Suppressor macrophage treated with lipopolysaccharide for 4 hours (primary cell): Measurements from ENCODE around the gene MPND.

Experiments
- DNase-seq: peaks from one replicate; pipeline ENCODE4 v3.0.0-alpha.2; 2020

The MPND gene

GRCh38 chr19:4385291-4386040 is 42.1 kb downstream of the MPND start:
- DNase-seq, result no peak

DNA sequence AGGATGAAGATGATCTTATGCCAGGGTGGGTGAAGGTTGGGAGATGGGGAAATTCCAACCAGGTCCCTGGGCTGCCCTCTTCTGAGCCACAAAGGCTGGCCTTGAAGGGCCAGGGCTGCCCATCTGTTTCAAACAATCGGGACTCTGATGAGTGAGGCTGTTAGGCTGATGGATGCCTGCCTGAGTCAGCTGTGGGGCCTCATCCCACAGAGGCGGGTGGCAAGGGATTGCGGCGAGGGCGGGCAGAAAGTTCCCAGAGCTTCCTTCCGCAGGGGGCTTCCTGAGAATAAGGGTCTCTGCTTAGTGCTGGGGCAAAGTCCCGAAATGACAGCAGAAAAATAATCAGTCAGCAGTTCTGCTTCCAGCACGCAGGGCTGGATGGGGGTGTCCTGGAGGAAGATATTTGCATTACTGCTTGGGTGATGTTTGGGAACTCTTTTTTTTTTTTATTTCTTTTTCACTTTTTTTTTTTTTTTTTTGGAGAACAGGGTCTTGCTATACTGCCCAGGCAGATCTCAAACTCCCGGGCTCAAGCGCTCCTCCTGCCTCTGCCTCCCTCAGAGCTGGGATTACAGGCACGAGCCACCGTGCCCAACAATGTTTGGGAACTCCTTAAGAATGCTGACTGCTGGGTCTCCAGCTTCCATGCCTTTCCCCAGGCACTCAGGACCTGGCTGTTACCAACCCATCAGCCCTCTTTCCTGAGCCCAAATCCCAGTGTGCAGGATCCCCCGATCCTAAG is 42.9 kb downstream of the MPND start:
- DNase-seq, result peak; percentile 13

DNA sequence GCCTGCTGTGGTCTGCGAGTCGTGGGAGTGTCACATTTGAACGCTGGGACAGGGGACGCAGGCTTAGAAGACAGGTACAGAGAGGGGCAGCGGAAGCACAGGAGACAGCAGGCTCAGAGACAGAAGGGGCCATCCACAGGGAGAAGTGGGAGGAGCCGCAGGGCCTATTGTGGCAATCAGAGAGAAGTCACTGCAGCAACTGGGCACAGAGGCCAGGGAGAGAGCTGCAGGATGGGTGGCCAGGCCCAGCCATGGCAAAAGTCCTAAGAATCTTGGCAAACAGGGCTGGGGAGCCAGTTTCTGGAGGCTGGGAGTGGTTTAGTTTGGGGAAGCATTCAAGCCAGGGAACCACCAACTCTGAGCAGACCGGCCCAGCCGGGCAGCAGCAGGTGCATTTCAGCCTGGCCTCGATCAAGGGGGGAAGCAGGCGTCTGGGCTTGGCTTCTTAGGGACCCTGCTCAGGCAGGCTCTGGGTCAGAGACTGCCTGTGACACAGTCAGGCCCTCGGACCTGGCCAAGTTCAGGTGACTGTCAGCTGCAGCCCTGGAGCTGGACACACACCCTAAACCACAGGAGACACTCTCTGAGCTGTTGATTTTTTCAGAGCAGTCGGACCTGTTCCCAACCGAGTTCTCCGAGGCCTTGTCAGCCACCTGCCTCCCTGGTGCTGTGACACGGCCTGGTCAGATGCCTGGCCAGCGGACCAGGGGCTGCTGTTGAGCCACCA is 45.1 kb downstream of the MPND start:
- DNase-seq, result no peak

GRCh38 chr19:4389064-4389375 is 45.7 kb downstream of the MPND start:
- DNase-seq, result no peak

DNA sequence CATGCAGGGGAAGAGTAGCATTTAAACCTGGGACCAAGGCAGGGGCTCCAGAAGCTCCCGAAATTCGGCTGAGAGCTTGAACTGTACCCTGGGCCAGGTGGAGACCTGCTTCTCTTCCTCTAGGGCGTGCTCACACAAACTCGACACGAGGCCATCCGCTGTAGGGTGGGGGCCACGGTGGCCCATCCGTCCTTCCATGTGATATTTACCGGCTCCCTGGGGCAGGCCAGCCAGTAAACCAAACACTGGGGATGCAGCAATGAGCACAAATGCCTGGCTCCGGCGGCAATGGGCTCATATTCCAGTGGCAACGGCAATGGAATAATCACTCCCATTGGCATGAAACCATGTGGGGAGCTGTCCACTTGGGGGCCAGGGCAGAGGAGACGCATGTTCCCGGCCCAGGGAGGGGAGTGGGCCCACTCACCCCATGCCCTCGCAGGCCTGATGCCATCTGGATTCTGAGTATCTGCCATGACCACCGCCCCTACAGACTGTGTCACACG is 46.2 kb downstream of the MPND start:
- DNase-seq, result no peak

GRCh38 chr19:4390017-4390566 is 46.7 kb downstream of the MPND start:
- peak; percentile 39 for DNase-seq

GRCh38 chr19:4390567-4391305 is 47.4 kb downstream of the MPND start:
- no peak for DNase-seq

DNA sequence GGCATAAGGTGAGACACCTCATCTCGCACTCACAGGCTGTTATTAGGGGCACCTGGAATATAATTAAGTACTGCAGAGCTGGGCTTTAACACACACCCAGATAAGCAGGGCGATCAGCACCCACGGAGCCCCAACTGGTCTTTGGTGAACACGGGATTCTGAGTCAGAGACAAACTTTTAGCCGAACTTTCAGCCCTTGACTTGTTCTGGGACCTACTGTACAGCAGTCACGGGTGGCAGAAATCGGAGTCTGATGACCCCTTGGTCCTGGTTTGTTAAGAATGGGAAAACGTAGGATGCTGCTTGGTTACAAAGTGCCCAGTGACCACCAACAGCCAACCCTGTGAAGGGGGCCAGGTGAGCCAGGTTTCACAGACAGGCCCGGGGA is 47.9 kb downstream of the MPND start:
- DNase-seq, result no peak

DNA sequence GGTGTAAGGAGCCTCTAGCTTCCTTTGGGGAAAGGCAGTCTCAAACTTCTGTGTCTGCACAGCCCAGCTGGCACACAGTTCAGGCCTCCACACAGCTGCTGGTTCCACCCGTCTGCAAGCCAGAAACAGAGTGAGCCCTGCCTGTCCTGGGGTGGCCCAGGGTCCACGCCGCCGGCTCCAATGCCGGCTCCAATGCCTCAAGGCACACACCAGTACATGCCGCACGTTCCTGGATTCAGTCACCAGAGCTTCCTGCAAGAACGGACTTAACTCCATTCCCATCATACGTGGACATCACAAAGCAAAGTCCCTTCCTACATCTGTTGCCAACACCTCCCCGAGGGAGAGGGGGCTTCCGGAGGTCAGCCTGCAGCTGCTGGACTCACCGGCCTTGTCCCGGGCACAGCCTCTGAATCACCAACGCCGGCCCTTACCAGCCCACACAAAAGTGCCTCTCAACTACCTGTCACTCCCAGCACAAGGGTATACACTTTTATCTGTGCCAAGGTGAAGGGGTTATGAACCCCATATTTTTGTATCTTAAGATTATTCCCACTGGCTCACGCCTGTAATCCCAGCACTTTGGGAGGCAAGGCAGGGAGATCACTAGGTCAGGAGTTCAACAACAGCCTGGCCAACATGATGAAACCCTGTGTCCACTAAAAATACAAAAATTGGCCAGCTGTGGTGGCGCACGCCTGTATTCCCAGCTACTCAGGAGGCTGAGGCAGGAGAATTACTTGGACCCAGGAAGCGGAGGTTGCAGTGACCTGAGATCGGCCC is 48.5 kb downstream of the MPND start:
- DNase-seq, result no peak

GRCh38 chr19:4393947-4394590 is 50.7 kb downstream of the MPND start:
- DNase-seq, result no peak

GRCh38 chr19:4396949-4397783 is 53.8 kb downstream of the MPND start:
- DNase-seq, result no peak

DNA sequence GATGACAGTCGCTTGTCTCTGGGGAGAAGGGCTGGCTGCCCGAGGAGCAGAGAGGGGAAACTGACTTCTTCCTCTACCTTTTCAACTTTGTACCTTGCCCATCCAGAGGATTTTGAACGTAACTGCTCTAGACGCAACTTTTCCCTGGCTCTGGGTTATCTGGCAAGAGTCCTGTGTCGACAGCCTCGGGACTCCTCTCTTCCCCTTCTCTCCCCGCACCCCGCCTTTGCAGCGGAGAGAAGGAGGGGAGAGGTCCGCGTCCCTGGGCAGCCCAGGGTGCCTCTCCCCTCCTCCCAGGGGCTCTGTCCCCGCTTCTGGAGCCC is 56.4 kb downstream of the MPND start:
- DNase-seq, result peak; percentile 37

GRCh38 chr19:4400135-4400936 is 57.0 kb downstream of the MPND start, which contains the start of gene SH3GL1:
TSS of gene SH3GL1 (minus strand) at chr19:4400547. CDS start at chr19:4400368, 179 bp downstream.
- peak; percentile 95 for DNase-seq

- no peak for DNase-seq
Observed at GRCh38 chr19:4401769-4402170, 58.4 kb downstream of the MPND start.

- peak; percentile 100 for DNase-seq
Observed at GRCh38 chr19:4402171-4403004, 59.0 kb downstream of the MPND start, which contains the start of gene CHAF1A. TSS of gene CHAF1A (plus strand) at chr19:4402640. CDS start at chr19:4402763, 123 bp downstream.

GRCh38 chr19:4403005-4403761 is 59.8 kb downstream of the MPND start:
- DNase-seq, result no peak

DNA sequence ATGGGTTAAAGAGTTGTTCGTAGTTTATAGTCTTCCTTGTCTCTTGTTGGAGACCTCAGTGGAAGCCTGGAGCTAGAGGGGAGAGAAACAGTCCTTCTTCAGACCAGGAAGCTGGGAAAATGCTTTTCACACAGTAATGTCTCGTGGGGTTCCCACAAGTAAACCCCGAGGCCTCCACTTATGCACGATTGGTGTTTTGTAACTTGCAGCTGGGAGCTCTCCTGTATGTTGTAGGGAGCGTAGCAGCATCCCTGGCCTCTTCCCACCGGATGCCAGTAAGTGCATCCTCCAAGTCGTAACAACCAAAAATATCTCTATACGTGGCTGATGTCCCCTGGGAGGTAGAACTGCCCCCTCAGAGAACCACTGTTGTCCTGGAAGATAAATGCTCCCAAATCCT is 62.6 kb downstream of the MPND start:
- DNase-seq, result no peak

DNA sequence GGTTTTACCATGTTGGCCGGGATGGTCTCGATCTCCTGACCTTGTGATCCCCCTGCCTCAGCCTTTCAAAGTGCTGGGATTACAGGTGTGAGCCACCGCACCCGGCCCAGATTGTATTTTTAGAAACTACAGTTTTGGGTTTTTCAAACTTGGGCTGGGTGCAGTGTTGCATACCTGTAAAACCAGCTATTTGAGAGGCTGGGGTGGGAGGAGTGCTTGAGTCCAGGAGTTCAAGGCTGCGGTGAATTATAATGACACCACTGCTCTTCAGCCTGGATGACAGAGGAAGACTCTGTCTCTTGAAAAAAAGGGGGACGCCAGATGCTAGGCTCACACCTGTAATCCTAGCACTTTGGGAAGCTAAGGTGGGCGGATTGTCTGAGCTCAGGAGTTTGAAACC is 63.3 kb downstream of the MPND start:
- DNase-seq, result no peak
